MV-4-11 (cell line): ENCODE results near the gene OXA1L.
"Not testable (repeated sequence)": the region's sequence is repeated elsewhere in the genome, so short reads cannot be mapped to it uniquely, and the experiment has no call there.

Experiments
- DNase-seq: peaks from one replicate; lab custom pipeline; 2025; lab: John Stamatoyannopoulos, UW

OXA1L gene

GRCh38 chr14:22801716-22802115 lies 35.2 kb downstream of the OXA1L start:
- DNase-seq = no peak

- no peak for DNase-seq
Observed at GRCh38 chr14:22802860-22803686, 36.6 kb downstream of the OXA1L start.

GRCh38 chr14:22803687-22803974 lies 37.1 kb downstream of the OXA1L start:
- no peak for DNase-seq

GRCh38 chr14:22805235-22805634 lies 38.7 kb downstream of the OXA1L start:
- not testable (repeated sequence) for DNase-seq

GRCh38 chr14:22807432-22808087 lies 41.1 kb downstream of the OXA1L start:
- no peak for DNase-seq

GRCh38 chr14:22808388-22809209 lies 42.1 kb downstream of the OXA1L start:
- DNase-seq = no peak

- DNase-seq = peak; percentile 63
Observed at GRCh38 chr14:22811722-22812121, 45.2 kb downstream of the OXA1L start.

GRCh38 chr14:22812744-22813143 lies 46.3 kb downstream of the OXA1L start:
- DNase-seq = no peak

GRCh38 chr14:22813145-22813544 lies 46.7 kb downstream of the OXA1L start:
- no peak for DNase-seq

GRCh38 chr14:22814373-22814772 lies 47.9 kb downstream of the OXA1L start:
- DNase-seq = no peak

- DNase-seq = peak; percentile 28
Observed at GRCh38 chr14:22814941-22815713, 48.6 kb downstream of the OXA1L start, which contains the start of gene SLC7A7. Gene SLC7A7 (minus strand): TSS chr14:22815435. CDS start chr14:22813398, 2,037 bp downstream.

- peak; percentile 20 for DNase-seq
Observed at GRCh38 chr14:22819151-22819988, 52.9 kb downstream of the OXA1L start.

- DNase-seq = no peak
Observed at GRCh38 chr14:22820731-22821130, 54.2 kb downstream of the OXA1L start.

GRCh38 chr14:22821193-22822015 lies 54.9 kb downstream of the OXA1L start:
- no peak for DNase-seq

- DNase-seq = no peak
Observed at GRCh38 chr14:22822016-22822570, 55.6 kb downstream of the OXA1L start.
